Anterior cingulate cortex (tissue), 58 donors: ENCODE data around the gene TESMIN.

Experiments used
- DNase-seq, 58 donors: peaks; one replicate each; lab custom pipeline; 2025; lab: John Stamatoyannopoulos, UW

Gene TESMIN

GRCh38 chr11:68763181-68763721 lies 11.9 kb upstream of the TESMIN start:
- no peak for DNase-seq

- DNase-seq: no peak
Measured at GRCh38 chr11:68762481-68762880, 11.2 kb upstream of the TESMIN start.

GRCh38 chr11:68761801-68762200 lies 10.5 kb upstream of the TESMIN start:
- DNase-seq: no peak

- no peak for DNase-seq
Measured at GRCh38 chr11:68759991-68760390, 8.7 kb upstream of the TESMIN start.

GRCh38 chr11:68757711-68758110 lies 6.4 kb upstream of the TESMIN start:
- no peak for DNase-seq

GRCh38 chr11:68756171-68756766 lies 4.9 kb upstream of the TESMIN start:
- DNase-seq: no peak

- no peak for DNase-seq
Measured at GRCh38 chr11:68753300-68753699, 2.0 kb upstream of the TESMIN start.

GRCh38 chr11:68751004-68751325 lies 355 bp downstream of the TESMIN start:
- DNase-seq: no peak

- DNase-seq: no peak
Measured at GRCh38 chr11:68750195-68751003, 921 bp downstream of the TESMIN start.

GRCh38 chr11:68749229-68750123 lies 1.8 kb downstream of the TESMIN start:
- no peak for DNase-seq

- no peak for DNase-seq
Measured at GRCh38 chr11:68748061-68748460, 3.3 kb downstream of the TESMIN start.

GRCh38 chr11:68743539-68743938 lies 7.8 kb downstream of the TESMIN start:
- DNase-seq: no peak

GRCh38 chr11:68741463-68741862 lies 9.9 kb downstream of the TESMIN start:
- no peak for DNase-seq

- DNase-seq: no peak
Measured at GRCh38 chr11:68735646-68736045, 15.7 kb downstream of the TESMIN start.

GRCh38 chr11:68735125-68735524 lies 16.2 kb downstream of the TESMIN start:
- peak in 1 of 58 donors; percentile 12 for DNase-seq

GRCh38 chr11:68734111-68734510 lies 17.2 kb downstream of the TESMIN start:
- no peak for DNase-seq

GRCh38 chr11:68727783-68728182 lies 23.5 kb downstream of the TESMIN start:
- DNase-seq: no peak

GRCh38 chr11:68724293-68724692 lies 27.0 kb downstream of the TESMIN start:
- DNase-seq: no peak

- DNase-seq: no peak
Measured at GRCh38 chr11:68722143-68722542, 29.2 kb downstream of the TESMIN start.

GRCh38 chr11:68721075-68721474 lies 30.2 kb downstream of the TESMIN start:
- no peak for DNase-seq
